ENCODE data around the gene JOSD1.

Gene JOSD1

GRCh38 chr22:38700789-38701628, at the start of gene JOSD1:
Gene JOSD1, minus strand, starts transcription at chr22:38700943. Its CDS starts 956 bp downstream, at chr22:38699987.
- TF ChIP-seq, protein P1, sequence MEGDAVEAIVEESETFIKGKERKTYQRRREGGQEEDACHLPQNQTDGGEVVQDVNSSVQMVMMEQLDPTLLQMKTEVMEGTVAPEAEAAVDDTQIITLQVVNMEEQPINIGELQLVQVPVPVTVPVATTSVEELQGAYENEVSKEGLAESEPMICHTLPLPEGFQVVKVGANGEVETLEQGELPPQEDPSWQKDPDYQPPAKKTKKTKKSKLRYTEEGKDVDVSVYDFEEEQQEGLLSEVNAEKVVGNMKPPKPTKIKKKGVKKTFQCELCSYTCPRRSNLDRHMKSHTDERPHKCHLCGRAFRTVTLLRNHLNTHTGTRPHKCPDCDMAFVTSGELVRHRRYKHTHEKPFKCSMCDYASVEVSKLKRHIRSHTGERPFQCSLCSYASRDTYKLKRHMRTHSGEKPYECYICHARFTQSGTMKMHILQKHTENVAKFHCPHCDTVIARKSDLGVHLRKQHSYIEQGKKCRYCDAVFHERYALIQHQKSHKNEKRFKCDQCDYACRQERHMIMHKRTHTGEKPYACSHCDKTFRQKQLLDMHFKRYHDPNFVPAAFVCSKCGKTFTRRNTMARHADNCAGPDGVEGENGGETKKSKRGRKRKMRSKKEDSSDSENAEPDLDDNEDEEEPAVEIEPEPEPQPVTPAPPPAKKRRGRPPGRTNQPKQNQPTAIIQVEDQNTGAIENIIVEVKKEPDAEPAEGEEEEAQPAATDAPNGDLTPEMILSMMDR (conservative IDR thresholded peaks at IDR 0.05; ENCODE audit: control insufficient read depth, insufficient read depth, low read depth, low read length): no peak
- DNase-seq (ENCODE audit: low read depth): peak; percentile 92
- peak within 1 kb of the TSS; percentile 79 for H3K4me3 ChIP-seq (ENCODE audit: control insufficient read depth, low read depth, low read length)

- DNase-seq (ENCODE audit: low read depth): no peak
- TF ChIP-seq, protein P1 (conservative IDR thresholded peaks at IDR 0.05; ENCODE audit: control insufficient read depth, insufficient read depth, low read depth, low read length): no peak
- no peak overlapping the region for H3K4me3 ChIP-seq (ENCODE audit: control insufficient read depth, low read depth, low read length)
These were observed 49.4 kb upstream of the JOSD1 start for GRCh38 chr22:38750104-38750503.

DNA sequence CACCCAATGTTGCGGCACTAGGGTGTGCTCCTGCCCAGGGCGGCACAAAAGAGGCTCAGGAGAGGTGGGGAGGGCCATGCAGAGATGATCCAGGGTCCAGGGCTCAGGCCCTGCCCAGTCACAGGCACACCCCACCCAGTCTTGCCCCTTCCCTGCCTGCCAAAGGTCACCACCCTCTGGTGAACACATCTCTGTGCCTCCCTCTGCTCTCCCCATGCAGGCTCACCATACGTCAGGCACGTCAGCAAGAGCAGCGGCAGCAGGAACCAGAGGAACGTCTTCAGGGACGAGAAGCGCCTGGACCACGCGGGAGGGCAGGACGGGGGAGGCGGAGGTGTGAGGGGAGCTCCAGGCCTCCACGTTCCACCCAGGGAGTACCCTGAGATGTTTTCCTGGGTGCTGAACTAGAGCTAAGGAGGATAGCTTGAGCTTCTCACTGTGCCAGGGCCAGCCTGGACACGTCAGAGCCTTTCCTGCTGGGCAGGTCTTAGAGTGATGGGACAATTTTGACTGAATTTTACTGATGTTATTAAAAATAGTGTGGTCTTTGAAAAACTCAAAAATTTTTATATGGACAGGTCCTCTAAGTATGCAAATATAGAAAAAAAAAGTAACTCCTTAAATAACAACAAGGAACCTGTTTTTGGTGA, 47.9 kb upstream of the JOSD1 start:
- TF ChIP-seq, protein P1 (conservative IDR thresholded peaks at IDR 0.05; ENCODE audit: control insufficient read depth, insufficient read depth, low read depth, low read length): no peak
- no peak for DNase-seq (ENCODE audit: low read depth)
- no peak overlapping the region for H3K4me3 ChIP-seq (ENCODE audit: control insufficient read depth, low read depth, low read length)

DNA sequence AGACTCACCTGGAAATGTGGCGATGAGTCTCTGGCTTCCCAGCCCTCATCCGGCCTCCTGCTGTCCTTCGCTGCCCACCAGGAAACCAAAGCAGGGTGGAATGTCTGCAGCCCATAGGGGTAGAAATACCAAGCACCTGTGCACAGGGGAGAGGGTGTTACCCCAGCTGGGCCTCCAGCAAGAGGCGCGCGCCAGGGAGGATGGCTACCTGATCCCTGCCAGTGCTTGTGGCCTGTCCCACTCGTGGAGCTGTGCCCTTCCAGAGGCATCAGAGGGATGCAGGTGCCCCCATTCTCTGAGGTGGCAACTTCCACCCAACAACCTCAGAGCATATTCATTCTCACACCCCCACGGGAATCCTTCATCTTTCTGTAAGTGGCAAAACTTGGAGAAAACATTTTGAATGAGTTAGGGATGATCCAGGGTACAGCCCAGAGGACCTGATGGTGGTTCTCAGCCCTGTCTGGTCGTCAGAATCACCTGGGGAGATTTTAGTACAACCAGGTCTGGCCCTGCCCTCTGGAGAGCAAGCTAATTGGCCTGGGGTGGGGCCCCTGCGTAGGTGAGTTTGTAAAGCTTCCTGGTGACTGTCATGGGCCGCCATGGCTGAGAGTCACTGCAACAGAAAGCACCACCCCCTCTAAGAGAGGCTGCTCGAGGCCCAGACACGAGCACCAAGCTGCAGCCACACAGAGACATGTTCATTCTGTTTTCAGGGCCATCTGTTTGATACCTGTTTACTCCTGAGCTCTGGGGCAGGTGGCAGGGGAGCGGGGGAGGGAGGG, 45.1 kb upstream of the JOSD1 start:
- TF ChIP-seq, protein P1 (conservative IDR thresholded peaks at IDR 0.05; ENCODE audit: control insufficient read depth, insufficient read depth, low read depth, low read length): no peak
- no peak for DNase-seq (ENCODE audit: low read depth)

GRCh38 chr22:38744981-38745380, 44.2 kb upstream of the JOSD1 start:
- no peak overlapping the region for H3K4me3 ChIP-seq (ENCODE audit: control insufficient read depth, low read depth, low read length)
- peak; percentile 50 for DNase-seq (ENCODE audit: low read depth)
- TF ChIP-seq, protein P1 (conservative IDR thresholded peaks at IDR 0.05; ENCODE audit: control insufficient read depth, insufficient read depth, low read depth, low read length): no peak

More for the DNA sequence above, 45.1 kb upstream of the JOSD1 start:
- H3K4me3 ChIP-seq (ENCODE audit: control insufficient read depth, low read depth, low read length): no peak overlapping the region

DNA sequence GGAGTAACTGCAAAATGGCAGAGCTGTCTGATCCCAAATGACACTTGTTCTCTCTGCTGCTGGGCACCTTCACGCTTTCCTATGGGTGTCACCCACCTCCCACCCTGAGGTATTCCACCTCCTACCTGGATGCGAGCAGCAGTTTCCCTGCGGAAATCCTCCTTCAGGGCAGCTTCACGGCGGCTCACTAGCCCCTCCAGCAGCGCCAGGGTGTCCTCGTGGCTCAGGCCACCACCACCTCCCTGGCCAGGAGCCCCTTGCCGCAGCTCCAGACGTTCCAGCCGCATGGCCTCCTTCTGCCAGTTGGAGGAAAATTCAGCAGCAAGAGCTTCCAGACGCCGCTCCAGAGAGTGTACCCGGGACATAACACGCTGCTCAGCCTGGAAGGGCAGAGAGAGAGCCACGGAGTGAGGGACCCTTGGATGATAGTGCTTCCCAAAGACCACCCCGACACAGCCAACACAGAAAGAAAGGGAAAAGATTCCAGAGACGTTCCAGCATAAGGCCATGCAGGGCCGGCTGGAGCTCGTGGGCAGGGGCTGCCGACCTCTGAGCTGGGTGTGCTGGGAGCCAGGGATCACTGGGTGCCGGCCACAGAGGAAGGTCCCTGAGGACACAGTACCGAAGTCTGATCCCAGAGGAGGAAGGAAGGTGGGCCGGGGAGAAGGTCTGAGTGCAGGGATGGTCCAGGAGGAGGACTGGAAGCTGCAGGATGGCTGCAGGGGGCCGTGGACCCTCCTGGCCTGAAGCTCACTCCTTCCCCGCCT, 41.6 kb upstream of the JOSD1 start:
- DNase-seq (ENCODE audit: low read depth): no peak
- no peak overlapping the region for H3K4me3 ChIP-seq (ENCODE audit: control insufficient read depth, low read depth, low read length)
- TF ChIP-seq, protein P1 (conservative IDR thresholded peaks at IDR 0.05; ENCODE audit: control insufficient read depth, insufficient read depth, low read depth, low read length): no peak
